ENCODE data around the gene MEN1. TPM values are rescaled to one million over a fixed set of nuclear protein-coding genes. Genes with fewer than 3 reads are reported as not detected.

The MEN1 gene
- polyA plus RNA-seq, 3 donors, result 44.7 to 49.1 (median 45.6) TPM

- DNase-seq, result no peak
Observed at GRCh38 chr11:64788321-64789215, 21.8 kb downstream of the MEN1 start.

GRCh38 chr11:64787526-64788320, 22.6 kb downstream of the MEN1 start:
- DNase-seq, result no peak

DNA sequence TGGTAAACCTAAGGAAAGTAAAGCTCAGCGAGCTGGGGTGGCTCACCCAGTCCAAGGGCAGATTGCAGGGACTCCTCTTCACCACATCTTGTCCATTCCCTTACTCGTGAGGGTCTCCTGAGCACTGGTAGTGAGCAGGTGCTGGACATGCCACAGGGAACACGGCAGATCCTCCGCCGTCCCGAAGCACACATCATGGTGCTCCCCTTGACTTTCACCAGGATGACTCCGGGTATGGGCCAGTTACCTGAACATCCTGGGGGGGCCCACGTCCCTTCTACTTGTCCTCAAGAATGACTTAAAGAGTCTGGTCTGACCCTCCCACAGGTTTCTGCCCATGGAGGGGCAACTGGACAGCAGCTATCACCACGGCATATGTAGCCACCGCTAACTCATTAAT, 24.0 kb downstream of the MEN1 start:
- DNase-seq, result no peak

DNA sequence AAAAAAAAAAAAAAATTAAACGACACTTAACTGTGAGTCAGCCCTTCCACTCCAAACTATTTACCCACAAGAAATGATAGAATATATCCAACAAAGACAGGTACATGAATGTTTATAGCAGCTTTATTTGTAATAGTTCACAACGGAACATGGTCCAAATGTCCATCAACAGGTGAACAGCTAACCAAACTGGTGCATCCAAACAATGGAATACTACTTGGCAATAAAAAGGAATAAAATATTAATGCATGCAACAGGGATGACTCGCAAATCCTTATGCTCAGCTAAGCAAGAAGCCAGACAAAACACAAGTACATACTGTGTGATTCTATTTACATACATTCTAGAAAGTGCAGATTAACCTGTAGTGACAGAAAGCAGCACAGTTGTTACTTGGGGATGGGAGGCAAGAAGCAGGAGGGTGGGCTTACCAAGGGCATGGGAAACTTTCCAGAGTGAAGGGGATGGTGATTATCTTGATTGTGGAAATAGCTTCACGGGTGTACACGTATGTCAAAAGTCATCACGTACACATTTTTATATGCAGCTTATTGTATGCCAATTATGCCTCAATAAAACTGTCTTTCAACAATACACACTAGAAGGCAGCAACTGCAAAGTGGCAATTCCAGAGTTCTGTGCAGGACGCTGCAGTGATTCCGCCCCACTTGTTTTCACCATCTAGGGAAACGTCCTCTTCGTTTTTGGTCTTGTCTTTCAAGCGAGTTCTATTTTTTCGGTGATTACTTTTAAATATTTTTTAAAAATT, 25.4 kb downstream of the MEN1 start:
- no peak for DNase-seq

DNA sequence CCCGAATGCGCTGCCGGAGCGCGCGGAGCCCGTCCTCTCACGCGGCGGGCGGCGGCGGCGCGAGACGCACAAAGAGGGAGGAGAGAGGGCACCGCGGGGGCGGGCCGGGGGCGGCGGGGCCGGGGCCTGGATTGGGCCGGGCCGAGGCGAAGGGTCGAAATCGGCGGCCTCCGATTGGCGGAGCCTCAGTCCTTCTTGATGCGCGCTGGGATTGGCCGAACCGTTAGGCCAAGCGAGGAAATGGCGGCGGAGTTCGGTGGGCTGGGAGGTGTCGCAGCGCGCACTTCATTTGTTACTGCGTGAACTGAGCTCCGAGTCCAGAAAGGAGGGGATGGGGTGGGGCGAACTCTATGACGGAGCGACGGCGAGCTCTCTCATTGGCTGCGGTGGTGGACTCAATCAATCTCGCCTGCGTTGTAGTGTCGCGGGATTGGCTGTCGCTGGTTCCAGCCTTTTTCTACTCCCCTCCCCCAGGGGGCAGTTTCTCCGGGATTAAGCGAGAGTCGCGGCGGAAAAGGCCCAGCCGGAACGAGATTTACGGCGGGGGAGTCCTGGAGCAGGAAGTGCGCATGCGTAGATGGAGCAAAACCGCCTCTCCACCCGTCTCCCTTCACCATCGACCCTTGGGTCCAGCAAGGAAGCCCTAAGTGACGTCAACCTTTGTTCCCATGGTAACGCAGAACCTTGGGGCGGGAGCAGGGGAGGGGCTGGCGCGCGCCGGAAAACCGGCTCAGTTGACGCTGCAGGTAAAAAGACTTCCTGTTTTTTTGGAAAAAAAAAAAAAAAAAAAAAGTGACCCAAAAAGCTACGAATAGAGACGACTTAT, 31.7 kb downstream of the MEN1 start, which contains the start of gene SF1:
Gene SF1 (minus strand): TSS at position 70 of the 826 bp plus-strand sequence. CDS start 150 bp downstream, outside the sequence.
- peak; percentile 100 for DNase-seq

DNA sequence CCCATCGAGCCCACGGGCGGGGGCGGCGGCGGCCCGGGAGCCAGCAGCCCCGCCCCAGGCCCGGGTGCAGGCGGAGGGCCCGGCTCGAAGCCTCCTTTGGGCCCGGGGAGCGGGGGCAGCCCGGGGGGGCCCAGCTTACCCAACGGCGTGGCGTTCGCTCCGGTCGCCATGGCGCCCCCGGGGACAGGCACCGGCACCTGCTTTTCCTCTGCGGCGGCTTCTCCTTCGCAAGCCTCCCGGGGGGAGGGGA, 32.2 kb downstream of the MEN1 start:
- no peak for DNase-seq

- peak; percentile 87 for DNase-seq
Observed at GRCh38 chr11:64777449-64778222, 32.7 kb downstream of the MEN1 start.

- DNase-seq, result no peak
Observed at GRCh38 chr11:64776875-64777274, 33.5 kb downstream of the MEN1 start.

DNA sequence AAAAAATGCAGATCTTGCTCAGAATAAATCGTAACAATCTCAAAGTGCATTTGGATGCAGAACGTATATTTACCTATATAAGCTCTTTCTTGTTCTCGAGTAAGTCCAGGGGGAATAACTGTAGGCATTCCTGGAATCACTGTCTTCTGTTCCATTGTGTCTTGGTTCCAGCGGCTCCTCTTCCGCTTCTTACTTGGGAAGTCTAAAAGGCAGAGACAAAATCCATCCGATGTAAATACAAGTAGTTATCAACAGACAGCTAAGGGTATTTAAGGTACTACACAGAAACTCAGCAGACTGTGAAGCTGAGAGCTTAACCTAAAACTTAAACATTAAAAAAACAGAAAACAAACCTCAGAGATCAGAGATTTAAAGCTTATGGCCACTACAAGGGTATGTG, 33.9 kb downstream of the MEN1 start:
- DNase-seq, result no peak

- DNase-seq, result no peak
Observed at GRCh38 chr11:64774144-64774543, 36.2 kb downstream of the MEN1 start.

DNA sequence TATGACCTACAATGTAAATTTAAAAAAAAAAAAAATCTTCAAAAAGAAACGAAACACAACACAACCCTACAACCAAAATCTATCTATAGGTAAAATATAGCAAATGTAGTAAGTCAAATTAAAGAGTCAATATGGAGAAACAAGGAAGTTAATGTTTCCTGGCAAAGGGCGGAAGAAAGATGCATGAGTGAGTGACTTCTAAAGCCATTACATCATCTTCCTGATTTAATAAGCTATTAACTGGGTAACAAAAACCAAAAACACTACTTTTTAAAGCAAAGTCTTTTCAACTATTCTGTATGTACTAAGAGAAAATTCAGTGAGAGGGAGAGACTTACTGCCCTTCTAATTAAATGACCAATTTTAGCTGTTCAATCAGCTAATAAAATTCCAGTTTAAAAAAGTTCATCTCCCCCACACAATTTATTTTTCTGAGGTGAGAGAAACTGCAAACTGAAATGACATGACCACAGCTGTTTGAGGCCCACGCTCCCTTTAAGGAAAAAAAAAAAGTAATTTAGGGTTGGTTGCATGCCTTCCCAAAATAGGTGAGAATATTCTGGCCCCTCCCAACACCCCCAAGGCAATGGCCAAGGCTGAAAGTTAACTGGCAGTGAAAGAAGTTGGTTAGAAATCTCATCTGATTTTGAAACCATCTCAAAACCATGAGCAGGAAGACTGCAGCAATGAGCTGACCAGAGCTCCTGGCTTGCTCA, 37.9 kb downstream of the MEN1 start:
- DNase-seq, result no peak

GRCh38 chr11:64771861-64772260, 38.5 kb downstream of the MEN1 start:
- DNase-seq, result no peak

DNA sequence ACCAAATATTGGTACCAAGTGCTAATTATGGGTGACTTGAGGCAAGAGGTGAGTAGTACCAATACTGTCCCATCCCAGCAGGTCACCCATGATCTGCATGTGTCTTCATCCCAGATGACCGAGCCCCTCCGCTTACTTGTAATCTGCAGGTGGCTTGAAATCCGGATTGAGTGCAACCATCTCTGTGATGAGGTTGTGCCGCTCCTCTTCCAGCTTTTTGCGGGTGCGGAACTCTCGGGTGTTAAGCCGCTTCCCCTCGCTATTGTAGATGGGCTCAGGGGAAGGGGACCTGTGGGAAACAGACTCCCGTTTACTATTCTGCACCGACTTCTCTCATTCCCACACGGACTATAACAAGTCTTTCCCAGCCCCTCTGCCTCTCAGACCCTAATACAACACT, 40.2 kb downstream of the MEN1 start:
- no peak for DNase-seq

GRCh38 chr11:64769283-64769682, 41.1 kb downstream of the MEN1 start:
- DNase-seq, result no peak

GRCh38 chr11:64768300-64768694, 42.1 kb downstream of the MEN1 start:
- no peak for DNase-seq

GRCh38 chr11:64767344-64768299, 42.7 kb downstream of the MEN1 start:
- DNase-seq, result no peak

- DNase-seq, result no peak
Observed at GRCh38 chr11:64766881-64767280, 43.5 kb downstream of the MEN1 start.

GRCh38 chr11:64765851-64766665, 44.3 kb downstream of the MEN1 start:
- no peak for DNase-seq

Data from renal pelvis (tissue), 4 donors.